B cell (primary cell): ENCODE measurements around the gene LRRC8A. TPM values are rescaled to one million over a fixed set of nuclear protein-coding genes. Genes with fewer than 3 reads are reported as not detected.

ENCODE experiments used
- ATAC-seq: fragments of 200-7000 bp; cut with Tn5 transposase; one replicate; pipeline ENCODE4 v1.10.0; 2021; ENCODE audit warnings: low read depth, mild to moderate bottlenecking, moderate number of reproducible peaks, moderate library complexity
- CTCF ChIA-PET: fragments of 350-600 bp; sonication (Branson Sonifier 250); formaldehyde crosslinking; loops from one replicate; lab custom pipeline; 2021; ENCODE audit warnings: antibody characterized with exemption, inconsistent platforms; lab: Charles Lee
- POLR2A ChIA-PET: fragments of 350-600 bp; sonication (Branson Sonifier 250); formaldehyde crosslinking; loops from one replicate; lab custom pipeline; 2021; ENCODE audit warnings: antibody characterized with exemption; lab: Charles Lee
- DNase-seq: peaks from one replicate; pipeline ENCODE4 v3.0.0; 2013
- H2AFZ ChIP-seq: 2 replicates; pipeline ENCODE4 v1.6.1; 2012; ENCODE audit warnings: mild to moderate bottlenecking, low read depth, low read length; ENCODE audit not compliant: insufficient read depth, poor library complexity, severe bottlenecking
- H3K27ac ChIP-seq, 2 donors: 1 replicate in 1 of 2; 2 replicates in 1 of 2; pipeline ENCODE4 v1.5.1; 2012 to 2013; ENCODE audit warnings: low read length in 2 of 2, mild to moderate bottlenecking in 2 of 2, moderate library complexity in 1 of 2
- H3K27me3 ChIP-seq, 4 experiments: fragments of 200-600 bp in 1 of 4; sonication (generic) in 1 of 4; replicated peaks in 1 of 4; 1 replicate in 2 of 4; 2 replicates in 2 of 4; pipeline versions ENCODE4 v1.6.1 to v1.7.0; 2013 to 2016; ENCODE audit warnings: low read length in 3 of 4, mild to moderate bottlenecking in 2 of 4, mixed read lengths in 1 of 4, moderate library complexity in 1 of 4; ENCODE audit not compliant: insufficient read depth in 4 of 4, control insufficient read depth in 3 of 4; ENCODE audit errors: control extremely low read depth in 1 of 4
- H3K36me3 ChIP-seq, 2 experiments: replicated peaks in 1 of 2; 1 replicate in 1 of 2; 2 replicates in 1 of 2; pipeline versions ENCODE4 v1.6.1 to v1.7.1; 2013; ENCODE audit warnings: low read length in 1 of 2; ENCODE audit not compliant: insufficient read depth in 2 of 2, control insufficient read depth in 1 of 2; ENCODE audit errors: control extremely low read depth in 1 of 2, extremely low read depth in 1 of 2
- H3K4me1 ChIP-seq, 2 donors: fragments of 200-600 bp in 1 of 2; sonication (generic) in 1 of 2; 1 replicate in 1 of 2; 2 replicates in 1 of 2; pipeline versions ENCODE4 v1.5.1 to v1.6.1; 2013 to 2017; ENCODE audit warnings: low read length in 2 of 2; ENCODE audit not compliant: control insufficient read depth in 2 of 2, insufficient read depth in 2 of 2
- H3K4me2 ChIP-seq: replicated peaks from 2 replicates; pipeline ENCODE3; 2012; ENCODE audit warnings: mild to moderate bottlenecking, low read depth, low read length; ENCODE audit not compliant: poor library complexity, severe bottlenecking
- H3K4me3 ChIP-seq, 5 experiments: fragments of 200-600 bp in 1 of 5; sonication (generic) in 1 of 5; 1 replicate in 3 of 5; 2 replicates in 2 of 5; pipeline versions ENCODE4 v1.5.1 to v1.7.0; 2011 to 2016; ENCODE audit warnings: low read length in 4 of 5, mild to moderate bottlenecking in 4 of 5, low read depth in 2 of 5, control low read depth in 1 of 5, moderate library complexity in 1 of 5; ENCODE audit not compliant: insufficient read depth in 1 of 5; ENCODE audit errors: control extremely low read depth in 1 of 5, extremely low read depth in 1 of 5
- H3K79me2 ChIP-seq: fragments of 200-600 bp; sonication (generic); one replicate; pipeline ENCODE4 v1.6.0; 2016; ENCODE audit warnings: low read length; ENCODE audit not compliant: control insufficient read depth, insufficient read depth
- H3K9ac ChIP-seq: fragments of 200-600 bp; sonication (generic); 2 replicates; pipeline ENCODE4 v1.6.1; 2017; ENCODE audit warnings: mild to moderate bottlenecking, low read length, moderate library complexity
- H3K9me3 ChIP-seq, 3 donors: one replicate each; pipeline versions ENCODE4 v1.6.1 to v1.7.1; 2013; ENCODE audit warnings: low read length in 2 of 3; ENCODE audit not compliant: control insufficient read depth in 2 of 3, insufficient read depth in 1 of 3; ENCODE audit errors: control extremely low read depth in 1 of 3
- H4K20me1 ChIP-seq: 2 replicates; pipeline ENCODE4 v1.6.0; 2012; ENCODE audit warnings: mild to moderate bottlenecking, low read length; ENCODE audit not compliant: insufficient read depth, control insufficient read depth, poor library complexity, severe bottlenecking
- H3K27ac Mint-ChIP-seq: one replicate; pipeline ENCODE4 v1.8.0; 2021; ENCODE audit warnings: mixed read lengths
- H3K27me3 Mint-ChIP-seq: one replicate; pipeline ENCODE4 v1.8.0; 2021; ENCODE audit warnings: mixed read lengths
- H3K4me1 Mint-ChIP-seq: one replicate; pipeline ENCODE4 v1.8.0; 2021; ENCODE audit warnings: mixed read lengths
- H3K4me3 Mint-ChIP-seq: one replicate; pipeline ENCODE4 v1.8.0; 2021; ENCODE audit warnings: mixed read lengths
- H3K9me3 Mint-ChIP-seq: one replicate; pipeline ENCODE4 v1.8.0; 2022; ENCODE audit warnings: mixed read lengths; ENCODE audit not compliant: insufficient read depth
- EZH2 ChIP-seq: IDR thresholded peaks from 2 replicates; pipeline ENCODE4 v1.6.1; 2012; ENCODE audit warnings: borderline replicate concordance, low read depth, mild to moderate bottlenecking, moderate library complexity, low read length; ENCODE audit not compliant: insufficient read depth, poor library complexity, severe bottlenecking
- WGBS: methylation state at CpG from one replicate; pipeline ENCODE4 v1.1.5; 2013; ENCODE audit warnings: missing lambda C conversion rate; ENCODE audit not compliant: insufficient coverage; 5-methylcytosine and 5-hydroxymethylcytosine counted together
- intact Hi-C: fragments of 100-400 bp; cut with micrococcal nuclease; formaldehyde crosslinking; loops from one replicate; pipeline ENCODE4 v1.10.0; 2022
- polyA plus RNA-seq: library from polyadenylated mRNA; depleted of rRNA; stranded (reverse); fragments of >200 nt; gene quantifications from 2 replicates; pipeline ENCODE4 v1.2.3, GENCODE V29; 2012
- total RNA-seq, 2 donors: library from RNA; stranded (reverse); fragments of 120-200 nt in 1 of 2; gene quantifications; 1 replicate in 1 of 2; 2 replicates in 1 of 2; pipeline versions ENCODE4 v1.2.3 to v1.2.4, GENCODE V29; 2013 to 2022
- TF ChIP-seq, protein P1 (sequence below): fragments of 200-600 bp; IDR thresholded peaks from one replicate; pipeline ENCODE4 v1.8.0; 2022; ENCODE audit warnings: antibody characterized with exemption, mild to moderate bottlenecking

LRRC8A gene
- total and polyA plus RNA-seq, 2 donors (not counting 1 experiment from before 2014, with no cell fraction given), result 13.1 to 14.5 TPM

DNA sequence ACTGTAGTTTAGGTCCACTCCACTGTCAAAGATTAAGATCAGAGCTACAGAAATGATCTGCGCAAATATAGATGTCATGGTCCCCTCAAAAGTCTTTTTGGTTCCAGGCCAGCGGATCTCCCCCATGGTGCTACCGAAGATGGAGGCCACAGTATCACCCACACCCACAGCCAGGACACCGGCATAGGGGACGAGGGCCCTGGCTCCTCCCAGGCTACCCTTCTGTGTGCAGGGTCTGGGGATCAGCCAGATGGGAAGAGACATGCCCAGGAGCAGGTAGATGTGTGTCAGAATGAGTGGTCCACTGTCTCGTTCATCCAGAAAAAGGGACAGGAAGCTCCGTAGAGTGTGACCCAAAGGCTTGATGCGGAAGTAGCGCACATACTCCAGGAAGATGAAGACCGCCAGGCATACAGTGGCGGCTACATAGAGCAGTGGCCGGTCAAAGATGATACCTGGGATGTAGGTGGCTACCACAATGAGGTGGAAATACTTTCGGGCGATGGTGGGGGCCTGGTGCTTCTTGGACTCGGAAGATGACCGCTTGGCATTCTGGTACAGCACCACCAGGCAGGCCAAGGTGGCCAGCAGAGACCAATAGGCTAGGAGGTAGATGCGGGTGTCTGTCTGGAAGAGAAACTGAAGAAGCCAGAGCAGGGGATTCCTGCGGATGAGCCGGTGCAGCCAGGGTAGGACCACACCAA is 64.0 kb downstream of the LRRC8A start:
- over 99% methylated on average over 15 of the region's 19 CpGs for WGBS
- Mint-ChIP-seq H3K9me3 (no peaks in the 10 kb centered on the region), H3K4me3 (peak overlapping the region; percentile 97), H3K27ac (peak overlapping the region; percentile 61), H3K27me3 (no peaks in the 10 kb centered on the region), H3K4me1 (peaks cover 27% of the 10 kb centered on the region)
- ChIA-PET CTCF (no interaction called here), POLR2A (interaction anchor here (1.2 kb wide), 1 partner anchor 116 kb away, joined by 3 read pairs; the partner anchor contains the start of gene SPOUT1)
- H3K27ac ChIP-seq, result no peak overlapping the region
- no peak overlapping the region for H3K9ac ChIP-seq
- H4K20me1 ChIP-seq, result no peaks in the 10 kb centered on the region
- H3K4me1 ChIP-seq, result peaks cover 15 to 18% of the 10 kb centered on the region in 2 donors
- peaks cover 44% of the 10 kb centered on the region for H3K79me2 ChIP-seq
- H3K36me3 ChIP-seq, result peaks cover 0 to 4% of the 10 kb centered on the region in 2 experiments
- peak overlapping the region; percentile 91 for H3K4me2 ChIP-seq
- ATAC-seq, result no peak
- H3K4me3 ChIP-seq, result no peak overlapping the region
- intact Hi-C loops, result loop anchor here (2.0 to 10.0 kb wide), 3 partner anchors 261 to 679 kb away; partner anchors contain the start of genes C9orf50, NTMT1 and URM1
- no peaks in the 10 kb centered on the region for H3K9me3 ChIP-seq
- H2AFZ ChIP-seq, result no peak overlapping the region
- no peak for TF ChIP-seq EZH2
- TF ChIP-seq, protein P1, sequence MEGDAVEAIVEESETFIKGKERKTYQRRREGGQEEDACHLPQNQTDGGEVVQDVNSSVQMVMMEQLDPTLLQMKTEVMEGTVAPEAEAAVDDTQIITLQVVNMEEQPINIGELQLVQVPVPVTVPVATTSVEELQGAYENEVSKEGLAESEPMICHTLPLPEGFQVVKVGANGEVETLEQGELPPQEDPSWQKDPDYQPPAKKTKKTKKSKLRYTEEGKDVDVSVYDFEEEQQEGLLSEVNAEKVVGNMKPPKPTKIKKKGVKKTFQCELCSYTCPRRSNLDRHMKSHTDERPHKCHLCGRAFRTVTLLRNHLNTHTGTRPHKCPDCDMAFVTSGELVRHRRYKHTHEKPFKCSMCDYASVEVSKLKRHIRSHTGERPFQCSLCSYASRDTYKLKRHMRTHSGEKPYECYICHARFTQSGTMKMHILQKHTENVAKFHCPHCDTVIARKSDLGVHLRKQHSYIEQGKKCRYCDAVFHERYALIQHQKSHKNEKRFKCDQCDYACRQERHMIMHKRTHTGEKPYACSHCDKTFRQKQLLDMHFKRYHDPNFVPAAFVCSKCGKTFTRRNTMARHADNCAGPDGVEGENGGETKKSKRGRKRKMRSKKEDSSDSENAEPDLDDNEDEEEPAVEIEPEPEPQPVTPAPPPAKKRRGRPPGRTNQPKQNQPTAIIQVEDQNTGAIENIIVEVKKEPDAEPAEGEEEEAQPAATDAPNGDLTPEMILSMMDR, result no peak
- H3K27me3 ChIP-seq, result no peaks in the 10 kb centered on the region
- no peak for DNase-seq
